Stimulated activated CD4-positive, alpha-beta T cell treated with anti-CD3 and anti-CD28 coated beads, Interleukin-15, amount 100 ng/mL, for 48 hours (primary cell): ENCODE measurements around the gene LRRTM4.

Experiments
- DNase-seq, 2 donors: peaks; one replicate each; pipeline ENCODE4 v3.0.0-alpha.2; 2020; ENCODE audit warnings: low read depth in 2 of 2

LRRTM4 gene

DNA sequence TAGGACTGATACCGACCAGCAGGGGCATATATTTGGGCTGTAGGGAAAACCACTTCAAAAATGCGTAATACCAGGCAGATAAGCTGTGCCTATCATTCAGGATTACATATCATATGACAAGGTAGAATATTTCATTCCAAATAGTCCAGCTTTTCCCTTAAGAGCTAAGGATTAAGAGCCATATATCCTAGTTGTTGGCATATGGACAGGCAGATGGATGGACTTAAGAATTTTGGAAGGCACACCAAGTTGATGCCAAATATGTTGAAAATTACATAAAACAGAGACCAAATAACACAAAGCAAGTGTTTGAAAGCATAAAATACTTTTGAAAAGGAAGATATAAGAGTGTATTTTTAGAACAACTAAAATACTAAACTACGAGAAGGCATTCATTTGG is 52.1 kb downstream of the LRRTM4 start:
- no peak for DNase-seq

DNA sequence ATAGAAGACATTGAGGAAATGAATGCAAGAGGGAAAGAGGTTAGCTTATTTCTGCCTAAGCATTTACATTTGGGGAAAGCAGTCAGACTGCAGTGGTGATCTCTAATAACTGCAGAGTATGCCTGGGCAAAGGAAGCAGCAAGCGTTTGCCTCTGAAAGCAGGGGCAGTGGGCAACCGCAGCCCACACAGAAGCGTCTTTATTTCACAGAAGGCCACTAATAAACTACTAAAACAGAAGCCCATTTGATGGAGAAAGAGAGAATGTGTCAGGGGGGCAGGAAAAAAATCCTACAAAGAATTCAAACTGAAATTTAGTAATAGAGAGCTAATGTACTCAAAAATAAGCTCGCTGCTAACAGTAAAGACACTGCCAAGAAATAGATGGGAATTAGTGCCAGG is 53.1 kb downstream of the LRRTM4 start:
- no peak for DNase-seq

DNA sequence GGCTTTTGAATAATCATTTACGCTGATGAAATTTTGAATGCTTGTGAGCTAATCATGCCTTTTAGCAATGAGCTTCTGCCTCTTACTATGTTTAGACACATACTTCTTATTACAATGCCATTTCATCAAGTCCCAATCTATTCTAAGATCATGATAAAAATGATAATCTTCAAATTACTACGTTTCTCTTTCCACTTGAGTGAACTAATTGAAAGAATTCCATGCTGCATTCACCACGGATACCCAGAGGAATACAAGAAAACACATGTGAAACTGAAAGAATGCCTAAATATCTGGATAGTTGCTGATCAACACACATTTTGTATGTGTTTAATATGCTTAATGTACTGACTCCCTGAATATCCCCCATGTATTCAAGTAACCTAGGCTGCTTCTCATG is 62.3 kb downstream of the LRRTM4 start:
- DNase-seq: no peak

DNA sequence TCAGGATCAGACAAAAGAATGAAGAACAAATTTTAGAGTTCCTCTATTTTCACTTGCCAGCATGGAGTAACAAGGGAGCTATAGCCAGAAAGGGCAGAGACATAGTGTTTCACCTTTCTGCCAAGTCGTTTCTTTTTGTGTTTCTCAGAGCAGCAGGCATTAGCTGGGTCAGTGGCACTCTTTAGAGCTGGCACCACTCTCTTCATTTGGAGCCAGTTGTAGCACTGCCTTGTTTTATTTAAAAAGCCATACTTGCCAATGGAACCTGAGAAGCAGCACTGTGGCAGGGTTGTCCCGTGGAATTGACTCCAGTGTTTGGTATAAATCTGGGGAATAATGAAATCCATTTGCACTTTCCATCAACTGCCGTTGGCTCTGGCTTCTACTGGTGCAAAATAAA is 64.0 kb downstream of the LRRTM4 start:
- no peak for DNase-seq

DNA sequence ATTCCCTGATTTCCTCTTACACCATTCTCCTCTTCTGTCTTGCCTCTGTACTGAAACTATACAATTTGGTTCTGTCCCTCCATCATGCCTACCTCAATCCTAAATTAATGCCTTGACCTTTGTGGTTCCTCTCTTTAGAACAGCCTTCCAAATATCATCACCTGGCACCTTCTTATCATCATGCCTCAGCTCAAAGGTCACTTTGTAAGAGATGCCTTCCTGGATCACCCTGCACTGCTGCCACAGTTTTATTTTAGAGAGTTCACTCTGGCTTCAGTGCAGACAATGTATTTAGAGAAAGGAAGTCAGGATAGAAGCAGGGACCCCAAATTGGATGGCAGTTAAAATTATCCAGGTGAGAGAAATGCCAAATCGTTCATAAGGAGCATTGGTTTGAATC is 64.5 kb downstream of the LRRTM4 start:
- no peak for DNase-seq

DNA sequence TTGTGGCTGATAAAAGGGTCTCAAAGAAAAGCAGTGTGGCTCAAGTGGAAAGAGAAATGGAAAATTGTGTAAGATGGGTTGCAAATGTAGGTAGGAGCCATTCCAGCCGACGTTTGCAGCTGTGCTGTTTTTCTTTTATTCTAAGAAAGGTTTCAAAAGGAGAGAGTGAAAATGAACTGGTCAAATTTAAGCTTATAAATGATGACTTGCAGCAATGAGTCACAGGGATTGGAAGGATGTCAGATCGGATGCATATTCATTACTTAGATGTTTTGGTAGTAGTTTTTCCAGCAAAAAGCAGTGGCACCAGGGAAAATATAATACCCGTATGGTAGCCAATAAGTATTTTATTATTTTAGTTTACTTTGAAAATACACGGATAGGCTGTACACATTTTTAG is 79.1 kb downstream of the LRRTM4 start:
- DNase-seq: no peak

DNA sequence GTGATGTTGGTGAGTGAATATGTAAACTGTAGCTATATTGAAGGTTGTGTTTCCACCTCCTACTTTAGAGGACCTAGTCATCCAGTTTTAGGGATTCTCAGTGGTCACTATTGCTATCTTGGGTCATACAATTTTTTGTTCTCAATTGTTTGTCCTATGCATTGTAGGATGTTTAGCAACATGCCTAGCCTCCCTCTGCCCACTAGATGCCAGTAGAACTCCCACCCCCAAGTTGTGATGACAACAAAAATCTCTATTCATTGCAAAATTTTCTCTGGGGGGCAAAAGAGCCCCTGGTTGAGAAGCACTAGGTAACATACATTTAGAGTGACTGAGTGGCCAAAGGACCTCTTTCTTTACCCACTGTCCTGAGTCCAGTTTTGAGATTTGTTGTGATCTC is 87.3 kb downstream of the LRRTM4 start:
- DNase-seq: no peak

DNA sequence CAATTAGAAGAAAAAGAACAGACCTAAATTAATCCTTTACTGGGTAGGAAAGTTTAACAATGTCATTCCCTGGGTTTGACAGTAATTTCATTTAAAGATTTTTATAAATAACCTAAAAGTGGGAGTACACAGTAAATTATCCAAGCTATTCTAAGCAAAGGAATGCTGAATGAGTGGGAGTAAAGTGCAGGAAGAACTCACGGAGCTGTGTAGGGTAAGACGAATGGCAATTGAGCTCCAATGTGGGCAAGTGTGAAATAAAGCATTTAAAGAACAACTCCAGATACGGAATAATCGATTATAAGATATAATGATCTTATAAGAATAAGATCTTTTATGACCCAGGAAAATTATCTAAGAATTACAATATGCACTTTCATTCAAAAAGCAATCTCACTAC is 93.2 kb downstream of the LRRTM4 start:
- DNase-seq: no peak

DNA sequence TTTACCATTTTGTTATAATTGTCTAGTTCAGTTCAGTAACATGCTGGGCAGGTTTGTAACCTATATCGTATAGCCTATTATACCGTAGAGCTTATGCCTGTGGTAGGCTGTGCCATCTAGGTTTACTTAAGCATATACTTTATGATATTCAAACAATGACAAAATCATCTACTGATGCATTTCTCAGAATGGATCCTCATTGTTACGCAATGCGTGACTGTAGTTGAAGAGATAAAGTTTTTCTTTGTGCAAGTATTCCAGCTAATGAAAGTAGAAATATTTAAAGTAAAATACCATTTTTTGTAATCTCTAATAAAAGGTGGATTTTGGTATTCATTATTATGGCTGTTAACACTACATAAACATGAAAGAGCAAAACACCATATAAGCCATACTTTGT is 100.2 kb downstream of the LRRTM4 start:
- DNase-seq: no peak

DNA sequence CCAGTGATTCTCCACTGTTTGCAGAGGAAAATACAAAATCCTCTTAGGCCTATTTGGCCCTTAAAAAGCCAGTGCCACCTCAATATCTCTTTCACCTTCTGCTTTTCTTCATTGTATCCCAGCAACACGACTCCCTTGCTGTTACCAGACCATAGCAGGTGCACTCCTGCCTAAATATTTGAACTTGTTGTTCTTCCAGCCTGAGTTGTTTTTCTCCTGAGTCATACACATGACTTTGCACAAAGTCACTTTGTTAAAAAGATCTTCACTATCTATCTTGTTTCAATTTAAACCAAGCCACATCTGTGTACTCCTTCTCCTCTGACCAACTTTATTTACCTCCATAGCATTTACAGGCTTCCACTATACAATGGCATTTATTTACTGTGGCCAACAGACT is 103.6 kb downstream of the LRRTM4 start:
- no peak for DNase-seq

DNA sequence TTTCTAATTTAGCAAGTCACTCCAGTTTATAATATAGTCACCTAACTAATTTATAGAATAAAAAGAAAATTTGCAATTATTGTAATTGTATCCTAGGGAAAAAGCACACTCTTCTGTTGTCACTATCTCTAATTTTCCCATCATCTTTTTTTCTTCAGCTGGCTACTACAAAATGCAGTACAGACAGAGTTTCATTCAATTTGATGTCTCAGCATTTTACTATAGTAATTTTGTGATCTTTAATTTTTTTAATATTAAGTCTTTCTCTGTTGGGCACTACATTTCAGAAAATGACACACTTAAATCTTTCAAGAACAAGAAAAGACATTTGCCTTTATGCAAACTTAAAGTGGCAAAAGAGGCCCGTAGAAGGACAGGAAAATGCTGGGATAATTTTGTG is 118.0 kb downstream of the LRRTM4 start:
- DNase-seq: no peak

DNA sequence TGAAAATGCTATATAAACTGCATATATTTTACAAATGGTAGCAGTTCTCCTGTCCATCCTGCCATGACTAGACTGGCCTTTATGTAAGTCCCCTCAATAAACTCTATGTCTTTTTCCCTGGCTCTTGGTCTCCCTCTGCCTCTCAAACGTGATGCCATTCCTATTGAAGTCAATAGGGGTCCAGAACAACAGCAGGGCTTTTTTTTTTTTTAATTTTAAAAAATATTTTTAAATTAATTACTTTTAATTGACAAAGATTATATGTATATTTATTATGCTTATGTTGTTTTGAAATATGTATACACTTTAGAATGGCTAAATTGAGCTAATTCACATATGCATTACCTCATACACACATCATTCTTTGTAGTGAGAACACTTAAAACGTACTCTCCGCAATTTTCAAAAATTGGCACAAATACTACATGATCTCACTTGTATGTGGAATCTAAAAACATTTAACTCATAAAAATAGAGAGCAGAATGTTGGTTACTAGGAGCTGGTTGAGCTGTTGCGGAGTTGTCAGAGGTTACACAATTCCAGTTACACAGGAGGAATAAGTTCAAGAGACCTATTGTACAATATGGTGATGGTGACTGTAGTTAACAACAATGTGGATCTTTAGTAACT is 123.1 kb downstream of the LRRTM4 start:
- no peak for DNase-seq

DNA sequence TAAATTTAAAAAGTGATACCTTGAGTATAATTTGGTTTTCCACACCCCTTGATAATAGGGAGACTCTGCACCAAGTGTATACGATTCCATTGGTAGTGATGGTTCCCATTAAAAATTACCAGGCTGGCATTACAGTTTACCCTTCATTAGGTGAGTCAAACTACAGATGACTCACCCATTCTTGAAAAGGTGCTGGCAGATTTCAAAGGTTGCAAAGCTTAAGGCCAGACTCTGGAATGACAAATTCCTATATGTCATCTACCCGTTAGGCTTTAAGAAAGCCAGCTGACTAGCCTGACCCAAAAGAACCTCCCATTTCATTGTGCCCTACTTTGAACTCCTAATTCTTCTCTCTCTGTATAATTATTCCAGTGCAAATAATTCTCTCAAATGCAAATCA is 124.4 kb downstream of the LRRTM4 start:
- DNase-seq: no peak

DNA sequence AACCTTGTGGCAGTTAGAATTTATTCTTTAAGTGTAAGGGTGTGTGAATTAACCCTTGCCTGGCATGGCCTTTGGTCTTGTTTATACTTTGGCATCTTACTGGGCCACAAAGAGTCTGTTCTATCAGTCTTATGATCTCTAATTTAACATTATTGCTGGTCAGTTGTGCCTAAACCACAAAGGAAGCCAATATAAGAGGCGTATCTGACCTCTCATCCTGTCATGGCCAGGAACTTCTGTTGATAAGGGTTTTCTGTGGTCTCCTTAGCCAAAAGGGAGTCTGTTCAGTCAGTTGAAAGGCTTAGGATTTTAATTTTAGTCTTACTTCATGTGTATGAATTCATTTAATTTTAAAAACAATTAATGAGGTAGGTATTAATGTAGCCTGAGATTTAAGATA is 127.2 kb downstream of the LRRTM4 start:
- no peak for DNase-seq

DNA sequence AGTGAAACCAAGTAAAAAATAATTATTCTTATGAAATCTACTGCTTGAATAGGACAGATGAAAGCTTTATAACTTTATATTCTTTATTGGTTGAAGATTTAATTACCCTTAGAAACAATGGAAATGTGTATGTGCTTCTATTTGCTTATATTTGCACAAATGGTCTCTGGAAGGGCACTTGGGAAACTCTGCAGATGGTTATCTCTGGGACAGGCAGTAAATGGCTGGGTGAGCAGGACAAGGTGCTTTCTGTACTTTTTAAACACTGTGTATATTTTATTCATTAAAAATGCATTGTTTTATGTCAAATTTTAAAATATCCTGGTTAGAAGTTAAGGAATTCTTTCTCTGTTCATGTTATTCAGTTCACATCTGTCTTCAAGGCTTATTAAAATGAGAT is 131.1 kb downstream of the LRRTM4 start:
- no peak for DNase-seq

DNA sequence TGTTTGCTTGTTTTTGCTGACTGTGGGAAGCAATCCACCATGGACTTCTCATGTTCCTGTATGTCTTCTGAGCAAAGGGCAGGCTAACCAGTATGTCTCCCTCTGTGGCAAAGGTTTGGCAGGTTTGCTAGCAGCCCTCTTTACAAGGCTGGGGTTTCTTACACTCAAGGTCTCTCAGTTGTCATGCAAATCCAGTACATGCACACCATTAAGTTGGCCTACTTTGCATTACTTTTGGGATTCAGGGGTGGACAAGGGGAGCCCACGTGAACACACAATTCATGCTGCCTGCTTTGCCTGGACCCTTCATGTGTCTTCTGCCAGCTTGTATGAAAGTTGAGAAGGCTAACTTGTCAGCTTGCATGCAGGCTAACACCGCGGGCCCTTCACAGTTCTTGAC is 134.9 kb downstream of the LRRTM4 start:
- no peak for DNase-seq

DNA sequence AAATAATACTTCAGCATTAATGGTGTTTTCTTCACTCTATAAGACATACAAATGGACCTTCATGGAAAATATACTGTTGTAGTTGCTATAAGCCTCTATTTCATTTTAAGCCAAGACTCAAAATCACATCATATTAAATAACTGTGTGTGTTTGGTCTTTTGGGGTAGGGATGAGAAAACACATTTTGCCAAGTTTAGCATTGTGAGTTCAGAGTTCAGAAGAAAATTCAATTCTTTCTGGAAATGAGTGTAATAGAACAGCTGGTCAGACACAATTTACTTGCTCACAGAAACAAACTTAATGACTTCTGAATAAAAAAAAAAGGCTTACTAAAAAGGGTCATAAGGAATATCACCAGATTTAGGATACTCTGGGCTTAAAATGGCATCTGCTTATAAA is 149.5 kb downstream of the LRRTM4 start:
- no peak for DNase-seq

DNA sequence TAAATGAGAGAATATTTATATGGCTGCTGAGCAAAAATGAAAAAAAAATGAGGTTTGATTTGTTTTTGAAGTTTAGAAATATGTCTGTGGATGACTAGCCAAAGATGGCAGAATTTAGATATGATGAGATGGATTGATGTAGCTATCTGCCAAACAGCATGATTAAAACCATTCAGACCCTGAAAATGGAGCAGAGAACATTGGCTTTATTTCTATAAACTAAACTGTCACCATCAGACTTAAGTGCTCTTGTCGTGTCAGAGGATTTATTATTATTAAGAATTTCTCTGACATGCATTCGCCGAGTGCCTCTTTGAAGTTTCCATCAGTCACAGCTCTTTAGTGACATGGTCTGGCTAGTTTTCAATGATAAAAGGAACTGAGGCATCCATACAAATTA is 151.7 kb downstream of the LRRTM4 start:
- no peak for DNase-seq

DNA sequence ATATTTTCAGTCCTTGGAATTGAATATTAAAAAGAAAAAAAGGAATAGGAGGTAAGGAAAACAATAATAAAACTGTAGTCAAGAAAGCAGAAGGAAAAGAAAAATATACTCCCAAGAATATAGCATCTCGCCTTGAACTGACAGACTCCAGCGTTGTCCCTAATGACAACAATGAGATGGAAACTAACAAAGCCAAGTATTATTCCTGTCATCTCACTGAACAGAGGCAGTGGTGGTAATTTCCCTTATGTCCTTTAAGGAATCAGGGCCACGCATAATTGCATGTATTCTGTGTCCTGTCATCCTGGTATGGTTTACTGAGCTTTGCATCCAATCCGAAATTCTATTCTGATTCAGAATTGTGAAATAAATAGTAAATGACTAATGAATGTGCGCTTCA is 158.9 kb downstream of the LRRTM4 start:
- no peak for DNase-seq

DNA sequence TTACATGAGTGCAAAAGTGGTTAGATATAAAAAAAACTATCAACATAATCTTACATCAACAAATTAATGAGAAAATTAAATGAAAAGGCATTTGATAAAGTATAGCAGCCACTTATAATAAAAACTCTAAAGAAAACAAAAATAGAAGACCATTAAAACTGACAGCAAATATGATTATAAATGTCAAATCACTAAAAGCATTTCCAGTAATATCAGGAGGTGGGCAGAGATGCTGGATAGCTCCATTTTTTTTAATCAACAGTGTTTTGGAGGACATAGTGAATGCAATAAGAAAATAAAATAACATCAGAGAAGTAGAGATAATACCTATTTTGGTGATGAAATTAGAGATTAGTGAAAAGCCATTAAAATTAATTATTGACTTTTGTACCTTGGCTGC is 173.4 kb downstream of the LRRTM4 start:
- no peak for DNase-seq

DNA sequence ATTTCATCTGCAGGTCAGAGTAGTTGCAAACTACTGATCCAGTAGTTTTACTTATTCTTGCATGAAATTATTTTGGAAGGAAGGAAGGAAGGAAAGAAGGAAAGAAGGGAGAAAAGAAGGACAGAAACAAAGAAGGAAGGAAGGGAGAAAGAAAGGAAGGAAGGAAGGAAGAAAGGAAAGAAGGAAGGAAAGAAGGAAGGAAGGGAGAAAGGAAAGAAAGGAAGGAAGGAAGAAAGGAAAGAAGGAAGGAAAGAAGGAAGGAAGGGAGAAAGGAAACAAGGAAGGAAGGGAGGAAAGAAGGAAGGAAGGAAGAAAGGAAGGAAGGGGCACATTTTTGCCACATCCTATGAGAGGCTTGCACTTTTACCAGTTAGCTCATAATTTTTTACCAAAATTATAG is 186.2 kb downstream of the LRRTM4 start:
- no peak for DNase-seq

DNA sequence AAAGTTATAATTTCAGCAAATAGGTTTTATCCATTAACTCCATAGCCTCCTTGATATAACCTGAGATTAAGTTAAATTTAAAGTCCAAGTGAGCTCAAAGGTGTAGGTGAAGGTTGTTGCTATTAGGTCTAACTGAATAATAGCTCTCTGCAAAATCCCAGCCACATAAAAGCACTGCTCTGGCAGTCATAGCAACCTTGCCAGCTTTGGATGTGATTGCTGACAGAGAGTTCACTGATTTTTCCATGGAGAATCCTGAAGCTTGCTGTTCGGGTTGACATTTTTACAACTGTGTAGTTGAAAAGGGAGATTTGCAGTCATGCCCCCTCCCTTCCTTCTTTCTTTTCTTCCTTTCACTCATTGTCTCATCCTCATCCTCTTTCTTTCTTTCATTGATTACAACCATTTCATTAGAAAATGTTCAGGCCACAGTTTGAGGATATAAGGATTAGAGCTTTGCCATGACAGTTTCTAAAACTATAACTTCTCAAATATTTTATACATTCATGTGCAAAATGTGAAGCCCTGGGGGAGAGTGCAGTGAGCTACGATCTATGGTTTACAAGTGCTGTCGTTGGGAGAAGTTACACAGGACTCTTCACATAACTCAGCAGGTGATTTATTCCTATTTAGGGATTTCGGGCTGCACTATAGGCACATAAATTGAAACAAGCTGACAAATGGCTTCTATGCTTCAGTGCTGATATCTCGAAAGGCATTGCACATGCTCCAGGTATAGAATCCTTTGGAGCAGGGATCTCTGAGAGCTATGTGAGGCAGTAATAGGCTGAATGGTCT is 193.8 kb downstream of the LRRTM4 start:
- no peak for DNase-seq

DNA sequence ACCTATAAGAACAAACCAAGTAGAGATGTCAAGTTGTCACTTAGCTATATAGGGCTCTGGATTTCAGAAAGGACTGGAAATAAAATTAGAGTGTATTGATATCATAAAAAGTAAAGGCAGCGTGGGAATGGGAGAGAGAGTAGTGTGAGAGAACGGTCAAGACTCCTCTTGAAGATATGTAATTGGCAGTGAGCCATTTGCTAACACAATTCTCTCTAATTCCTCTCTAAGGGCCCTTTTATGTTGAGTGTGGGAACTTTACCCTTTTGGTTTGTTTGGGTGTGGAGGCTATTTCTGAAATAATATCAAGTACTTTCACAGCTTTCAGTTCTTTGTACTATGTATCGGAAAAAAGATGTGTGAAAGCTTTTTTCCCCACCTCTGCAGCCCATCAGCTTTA is 196.8 kb downstream of the LRRTM4 start:
- no peak for DNase-seq

DNA sequence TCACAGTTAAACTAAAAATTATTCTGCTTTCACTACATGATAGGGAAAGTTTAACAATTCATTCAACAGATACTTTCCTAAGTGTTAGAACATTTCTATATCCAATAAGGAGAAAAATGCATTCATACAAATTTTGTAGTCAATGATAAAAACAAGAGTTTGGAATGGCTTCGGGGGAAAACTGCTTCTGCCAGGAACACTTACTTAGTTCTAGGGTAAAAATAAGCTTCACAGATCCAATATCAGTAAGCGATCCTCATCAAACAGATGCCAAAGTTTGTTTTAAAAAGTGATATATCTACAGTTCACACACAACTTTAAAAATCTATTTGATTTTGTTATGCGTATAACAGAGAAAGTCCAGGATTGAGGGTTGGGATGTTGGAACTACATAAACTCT is 199.7 kb downstream of the LRRTM4 start:
- DNase-seq: no peak
